Cardiac fibroblast (primary cell): ENCODE measurements around the gene RAB43.
"Not testable (repeated sequence)": the region's sequence is repeated elsewhere in the genome, so short reads cannot be mapped to it uniquely, and the experiment has no call there.

Experiments
- DNase-seq, 2 donors: peaks; one replicate each; pipeline versions ENCODE4 v3.0.0 to v3.0.0-alpha.2; 2010; ENCODE audit warnings: low read depth in 2 of 2
- H3K4me3 ChIP-seq, 2 donors: replicated peaks in 1 of 2; 1 replicate in 1 of 2; 2 replicates in 1 of 2; pipeline ENCODE4 v1.5.1; 2011; ENCODE audit warnings: low read depth in 2 of 2, low read length in 2 of 2, mild to moderate bottlenecking in 2 of 2, moderate library complexity in 1 of 2
- TF ChIP-seq, protein P1 (sequence below): IDR thresholded peaks from one replicate; pipeline ENCODE4 v1.5.1; 2011; ENCODE audit warnings: low read depth, mild to moderate bottlenecking, low read length, inconsistent platforms

The RAB43 gene

DNA sequence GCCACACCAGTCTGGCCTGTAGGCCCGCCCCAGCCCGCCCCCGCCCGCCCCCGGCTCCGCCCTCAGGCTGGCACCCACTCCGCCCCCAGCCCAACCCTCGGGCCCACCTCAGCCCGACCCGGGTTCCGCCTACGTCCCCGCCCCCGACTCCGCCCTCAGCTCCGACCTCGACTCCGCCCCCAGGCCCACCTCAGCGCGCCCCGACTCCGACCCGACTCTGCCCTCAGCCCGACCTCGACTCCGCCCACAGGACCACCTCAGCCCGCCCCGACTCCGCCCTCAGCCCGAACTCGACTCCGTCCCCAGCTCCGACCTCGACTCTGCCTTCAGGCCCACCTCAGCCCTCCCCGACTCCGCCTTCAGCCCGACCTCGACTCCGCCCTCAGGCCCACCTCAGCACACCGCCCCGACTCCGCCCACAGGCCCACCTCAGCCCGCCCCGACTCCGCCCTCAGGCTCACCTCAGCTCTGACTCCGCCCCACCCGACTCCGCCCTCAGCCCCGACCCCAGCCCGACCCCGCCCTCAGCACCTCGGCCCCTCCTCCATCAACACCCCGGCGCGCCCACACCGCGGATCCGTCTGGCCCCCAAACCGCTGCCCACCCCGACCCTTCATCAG, at the start of gene RAB43:
TSS of gene RAB43 (minus strand) at position 13 of the 620 bp plus-strand sequence. CDS start 315 bp downstream, outside the sequence.
- peak; percentile 82 to 93 for DNase-seq
- TF ChIP-seq, protein P1, sequence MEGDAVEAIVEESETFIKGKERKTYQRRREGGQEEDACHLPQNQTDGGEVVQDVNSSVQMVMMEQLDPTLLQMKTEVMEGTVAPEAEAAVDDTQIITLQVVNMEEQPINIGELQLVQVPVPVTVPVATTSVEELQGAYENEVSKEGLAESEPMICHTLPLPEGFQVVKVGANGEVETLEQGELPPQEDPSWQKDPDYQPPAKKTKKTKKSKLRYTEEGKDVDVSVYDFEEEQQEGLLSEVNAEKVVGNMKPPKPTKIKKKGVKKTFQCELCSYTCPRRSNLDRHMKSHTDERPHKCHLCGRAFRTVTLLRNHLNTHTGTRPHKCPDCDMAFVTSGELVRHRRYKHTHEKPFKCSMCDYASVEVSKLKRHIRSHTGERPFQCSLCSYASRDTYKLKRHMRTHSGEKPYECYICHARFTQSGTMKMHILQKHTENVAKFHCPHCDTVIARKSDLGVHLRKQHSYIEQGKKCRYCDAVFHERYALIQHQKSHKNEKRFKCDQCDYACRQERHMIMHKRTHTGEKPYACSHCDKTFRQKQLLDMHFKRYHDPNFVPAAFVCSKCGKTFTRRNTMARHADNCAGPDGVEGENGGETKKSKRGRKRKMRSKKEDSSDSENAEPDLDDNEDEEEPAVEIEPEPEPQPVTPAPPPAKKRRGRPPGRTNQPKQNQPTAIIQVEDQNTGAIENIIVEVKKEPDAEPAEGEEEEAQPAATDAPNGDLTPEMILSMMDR = no peak
- H3K4me3 ChIP-seq = peak within 1 kb of the TSS; percentile 77 to 82

DNA sequence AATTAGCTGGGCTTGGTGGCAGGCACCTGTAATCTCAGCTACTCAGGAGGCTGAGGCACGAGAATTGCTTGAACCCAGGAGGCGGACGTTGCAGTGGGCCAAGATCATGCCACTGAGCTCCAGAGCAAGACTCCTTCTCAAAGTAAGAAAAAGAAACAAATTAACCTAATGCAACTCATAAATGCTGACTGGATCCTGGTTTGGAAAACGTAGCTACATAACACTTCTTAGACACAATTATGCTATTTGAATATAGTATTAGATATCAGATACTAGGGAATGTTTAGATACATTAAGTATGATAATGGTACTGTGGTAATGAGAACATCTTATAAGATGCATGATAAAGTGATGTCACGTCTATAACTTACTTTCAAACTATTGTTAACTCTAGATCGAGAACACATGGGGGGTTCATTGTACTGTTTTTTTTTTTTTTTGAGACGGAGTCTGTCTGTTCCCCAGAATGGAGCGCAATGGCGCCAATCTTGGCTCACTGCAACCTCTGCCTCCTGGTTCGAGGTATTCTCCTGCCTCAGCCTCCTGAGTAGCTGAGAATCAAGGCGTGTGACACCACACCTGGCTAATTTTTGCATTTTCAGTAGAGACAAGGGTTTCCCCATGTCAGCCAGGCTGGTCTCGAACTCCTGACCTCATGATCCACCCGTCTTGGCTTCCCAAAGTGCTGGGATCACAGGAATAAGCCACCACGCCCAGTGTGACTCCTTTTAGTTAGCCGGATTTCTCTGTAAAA, 45.2 kb upstream of the RAB43 start:
- TF ChIP-seq, protein P1 = no peak
- no peak overlapping the region for H3K4me3 ChIP-seq
- DNase-seq = no peak

DNA sequence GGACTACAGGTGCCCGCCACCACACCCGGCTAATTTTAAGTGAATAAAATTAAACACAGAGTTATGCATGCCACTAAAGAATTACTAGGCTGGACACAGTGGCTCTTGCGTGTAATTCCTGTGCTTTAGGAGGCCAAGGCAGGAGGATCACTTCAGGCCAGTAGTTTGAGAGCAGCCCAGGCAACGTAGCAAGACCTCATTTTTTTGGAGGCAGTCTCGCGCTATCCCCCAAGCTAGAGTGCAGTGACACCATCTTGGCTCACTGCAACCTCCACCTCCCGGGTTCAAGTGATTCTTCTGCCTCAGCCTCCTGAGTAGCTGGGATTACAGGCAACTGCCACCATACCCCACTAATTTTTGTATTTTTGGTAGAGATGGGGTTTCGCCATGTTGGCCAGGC, 44.0 kb upstream of the RAB43 start:
- not testable (repeated sequence) for H3K4me3 ChIP-seq, DNase-seq

DNA sequence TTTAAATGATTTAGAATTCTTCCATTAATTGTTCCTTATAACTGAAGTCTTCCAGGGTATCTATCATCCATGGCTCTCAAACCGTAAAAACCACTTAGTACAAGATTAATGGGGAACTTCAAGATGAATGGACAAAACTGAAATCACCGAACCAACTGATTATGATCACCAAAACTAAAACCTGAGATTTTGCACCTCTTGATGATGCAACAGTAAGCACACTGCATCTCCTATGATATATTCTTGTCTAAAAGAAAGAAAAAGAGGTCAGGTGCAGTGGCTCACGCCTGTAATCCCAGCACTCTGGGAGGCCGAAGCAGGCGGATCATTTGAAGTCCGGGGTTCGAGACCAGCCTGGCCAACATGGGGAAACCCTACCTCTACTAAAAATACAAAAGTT, 42.9 kb upstream of the RAB43 start:
- no peak for DNase-seq
- no peak overlapping the region for H3K4me3 ChIP-seq
- TF ChIP-seq, protein P1 = no peak

DNA sequence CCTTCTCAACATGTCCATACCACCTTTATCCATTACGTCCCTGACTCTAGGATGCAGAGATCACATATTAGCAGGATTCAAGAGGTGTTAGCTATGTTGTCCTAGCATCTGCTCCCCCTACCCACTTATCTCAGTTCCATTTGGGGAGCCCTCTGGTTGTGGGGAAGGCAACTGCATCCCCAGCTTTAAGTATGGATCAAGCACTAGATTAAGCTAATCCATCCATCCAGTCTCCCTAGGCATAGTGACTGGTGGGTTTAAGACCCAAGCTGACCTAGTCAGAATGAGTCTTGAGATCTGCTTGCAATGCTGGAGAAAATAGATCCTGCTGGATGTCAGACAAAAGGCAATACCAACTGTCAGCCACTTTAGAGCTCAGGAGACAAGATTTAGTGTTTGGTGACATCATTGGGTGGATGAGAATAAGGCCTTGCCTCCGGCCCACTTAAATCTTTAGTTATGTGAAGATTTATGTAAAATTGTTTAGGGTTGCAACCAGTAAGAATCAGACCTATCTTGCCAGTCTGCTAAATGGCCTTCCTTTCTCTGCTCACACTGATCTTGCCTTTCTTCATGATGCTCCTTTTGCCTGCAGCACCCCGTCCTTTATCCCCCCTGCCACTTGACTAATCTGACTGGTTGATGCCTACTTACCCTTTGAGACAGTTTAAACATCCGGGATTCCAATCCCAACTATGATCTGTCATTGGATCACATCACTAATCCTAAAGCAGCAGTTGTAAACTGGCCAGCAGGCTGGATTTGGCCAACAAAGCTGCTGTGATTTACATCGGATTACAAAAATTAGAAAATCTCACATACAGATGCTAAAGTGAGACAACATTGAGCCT, 41.4 kb upstream of the RAB43 start:
- DNase-seq = no peak
- TF ChIP-seq, protein P1 = peak; percentile 27
- H3K4me3 ChIP-seq = no peak overlapping the region

DNA sequence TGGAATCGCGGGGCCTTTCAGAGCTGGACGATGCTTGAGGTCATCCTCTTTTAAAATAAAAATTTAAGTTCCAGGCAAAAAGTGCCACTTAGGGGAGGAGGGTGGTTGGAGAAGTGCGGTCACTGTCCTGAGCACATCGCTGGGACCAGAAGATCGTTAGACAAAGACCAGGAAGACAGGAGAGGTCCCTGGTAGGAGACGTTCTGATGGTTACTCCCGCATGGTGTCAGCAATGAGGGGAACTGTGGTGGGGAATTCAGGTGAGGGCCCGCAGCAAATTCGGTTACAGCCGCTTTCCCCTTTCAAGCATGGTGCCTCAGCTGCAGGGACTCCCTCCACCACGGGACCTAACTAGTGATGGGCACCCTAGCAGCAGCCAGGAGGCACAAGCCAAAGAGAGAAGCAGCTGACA, 40.3 kb upstream of the RAB43 start:
- TF ChIP-seq, protein P1 = no peak
- DNase-seq = peak in 1 of 2 donors; percentile 11
- peak overlapping the region; percentile 80 to 88 for H3K4me3 ChIP-seq
